Cortex of kidney (tissue), 1 donor: ENCODE measurements around the gene CDX2.
"Not testable (repeated sequence)": the region's sequence is repeated elsewhere in the genome, so short reads cannot be mapped to it uniquely, and the experiment has no call there.

Source experiments
- DNase-seq: peaks from one replicate; lab custom pipeline; 2025; lab: John Stamatoyannopoulos, UW

The CDX2 gene, protein sequence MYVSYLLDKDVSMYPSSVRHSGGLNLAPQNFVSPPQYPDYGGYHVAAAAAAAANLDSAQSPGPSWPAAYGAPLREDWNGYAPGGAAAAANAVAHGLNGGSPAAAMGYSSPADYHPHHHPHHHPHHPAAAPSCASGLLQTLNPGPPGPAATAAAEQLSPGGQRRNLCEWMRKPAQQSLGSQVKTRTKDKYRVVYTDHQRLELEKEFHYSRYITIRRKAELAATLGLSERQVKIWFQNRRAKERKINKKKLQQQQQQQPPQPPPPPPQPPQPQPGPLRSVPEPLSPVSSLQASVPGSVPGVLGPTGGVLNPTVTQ

DNA sequence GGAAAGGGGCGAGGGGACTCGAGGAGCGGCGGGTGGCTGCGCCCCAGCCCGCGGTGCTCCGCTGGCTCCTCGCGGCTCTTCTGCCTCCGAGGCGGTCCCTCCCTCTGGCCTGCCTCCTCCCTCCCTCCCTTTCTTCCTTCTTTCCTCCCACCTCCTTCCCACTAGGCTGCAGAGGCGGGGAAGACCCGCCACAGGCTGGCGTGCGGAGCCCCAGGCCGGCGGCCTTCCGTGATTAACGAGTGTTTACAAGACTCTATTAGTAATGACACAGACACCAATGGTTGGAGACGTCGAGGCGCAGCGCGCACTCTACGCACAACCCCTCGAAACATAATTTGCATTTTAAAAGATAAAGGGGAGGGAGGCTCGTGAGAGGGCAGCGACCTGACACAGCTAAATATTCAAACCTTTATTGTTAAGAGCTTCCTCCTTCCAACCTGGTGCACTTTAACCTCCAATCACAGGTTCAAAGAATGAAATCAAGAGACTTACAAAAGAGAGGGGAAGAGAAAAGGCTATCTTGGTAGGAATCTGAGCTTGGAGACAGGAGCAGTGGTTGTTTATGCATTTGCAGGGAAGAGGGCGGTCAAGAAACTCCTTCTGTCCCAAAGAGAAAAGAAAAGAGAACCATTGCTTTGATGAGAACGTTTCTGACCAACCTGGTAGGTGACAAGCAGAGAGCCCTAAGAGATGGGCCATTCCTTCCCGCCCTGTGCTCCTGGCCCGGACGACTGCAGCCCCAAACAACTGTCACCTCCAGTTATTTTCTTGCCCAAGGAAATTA, at the start of gene CDX2:
Gene CDX2, minus strand, starts transcription at position 234 of the 784 bp plus-strand sequence. CDS start 309 bp downstream, outside the sequence.
- no peak for DNase-seq

DNA sequence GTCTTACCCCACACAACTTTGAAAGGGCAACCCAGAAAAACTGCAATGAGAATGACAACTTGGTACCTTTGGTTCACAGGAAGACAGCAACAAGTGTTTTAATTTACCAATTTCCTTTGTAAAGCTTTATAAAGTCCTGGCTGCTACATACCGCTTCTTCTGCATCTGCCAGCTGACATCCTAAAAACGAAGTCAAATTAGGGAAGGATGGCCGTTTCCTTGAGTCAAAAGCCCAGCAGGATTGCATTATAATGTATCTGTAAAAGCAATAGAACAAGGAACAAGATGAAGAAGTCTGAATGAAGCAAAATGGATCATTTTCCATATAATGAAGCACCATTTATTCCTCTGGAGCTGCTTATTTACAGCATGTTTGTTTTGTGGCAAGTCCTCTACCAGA, 45.2 kb upstream of the CDX2 start:
- no peak for DNase-seq

DNA sequence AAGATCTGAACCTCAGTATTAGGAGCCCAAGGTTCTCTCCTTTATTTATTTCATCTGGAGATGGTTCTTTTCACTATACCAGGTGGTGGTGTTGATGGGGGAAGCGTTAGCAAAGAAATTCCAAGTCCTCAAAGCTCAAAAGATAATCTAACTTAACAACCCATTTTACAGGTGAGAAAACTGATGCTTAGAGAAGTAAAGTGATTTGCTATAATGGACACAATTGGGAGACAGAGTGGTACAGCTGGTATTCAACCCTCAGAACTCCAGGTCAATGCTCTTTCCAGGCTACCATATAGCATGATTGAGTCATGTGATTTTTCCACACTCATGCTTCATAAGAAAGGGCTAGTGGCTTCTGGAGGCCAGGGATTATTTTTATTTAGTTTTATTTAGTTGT, 44.4 kb upstream of the CDX2 start:
- DNase-seq: no peak

DNA sequence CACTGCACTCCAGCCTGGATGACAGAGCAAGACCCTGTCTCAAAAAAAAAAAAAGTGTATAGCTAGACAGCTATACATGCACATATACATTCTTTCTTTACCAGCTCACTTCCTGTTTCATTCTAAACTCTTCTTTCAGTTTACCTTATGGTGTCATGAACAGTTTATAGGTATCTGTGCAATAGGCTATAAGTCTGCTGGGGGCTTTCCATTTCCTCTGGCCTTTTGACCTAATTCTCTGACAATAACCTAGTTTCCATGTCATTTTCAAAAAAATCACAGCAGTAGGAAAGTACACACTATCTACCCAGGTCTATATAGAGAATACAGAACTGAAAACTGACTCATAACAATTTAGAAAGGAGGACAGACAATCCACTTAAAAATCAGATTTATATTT, 43.8 kb upstream of the CDX2 start:
- DNase-seq: no peak

DNA sequence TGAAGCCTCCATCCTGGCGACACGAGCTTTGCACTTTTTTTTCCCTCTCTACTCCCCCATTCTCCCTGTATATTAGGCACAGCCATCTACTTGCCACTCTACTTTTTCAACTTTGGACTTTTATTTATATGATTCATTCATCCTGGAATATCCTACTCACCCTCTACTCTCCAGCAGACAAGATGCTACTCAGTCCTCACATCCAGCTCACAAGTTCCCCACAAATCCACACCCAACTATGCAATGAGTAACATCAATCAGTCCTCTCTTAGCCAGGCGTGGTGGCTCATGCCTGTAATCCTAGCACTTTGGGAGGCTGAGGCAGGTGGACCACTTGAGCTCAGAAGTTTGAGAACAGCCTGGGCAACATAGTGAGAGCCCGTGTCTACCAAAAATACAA, 43.3 kb upstream of the CDX2 start:
- no peak for DNase-seq

DNA sequence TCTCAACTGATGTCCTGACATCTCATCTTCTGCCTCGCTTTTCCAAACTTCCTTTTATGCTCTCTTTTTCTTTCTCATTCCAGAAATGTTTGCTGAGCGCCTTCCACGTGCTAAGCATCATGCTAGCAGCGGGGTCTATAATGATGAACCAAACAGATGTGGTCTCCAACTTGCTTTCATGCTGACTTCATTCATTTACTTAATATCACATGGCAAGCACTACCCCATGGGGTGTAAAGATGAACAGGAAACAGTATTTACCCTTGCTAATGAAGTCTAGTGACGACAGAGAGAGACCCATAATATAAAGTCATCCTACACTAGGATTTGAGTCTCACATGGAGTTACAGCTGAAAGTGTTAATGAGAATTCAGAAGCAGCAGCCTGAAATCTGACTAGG, 40.9 kb upstream of the CDX2 start:
- DNase-seq: no peak

DNA sequence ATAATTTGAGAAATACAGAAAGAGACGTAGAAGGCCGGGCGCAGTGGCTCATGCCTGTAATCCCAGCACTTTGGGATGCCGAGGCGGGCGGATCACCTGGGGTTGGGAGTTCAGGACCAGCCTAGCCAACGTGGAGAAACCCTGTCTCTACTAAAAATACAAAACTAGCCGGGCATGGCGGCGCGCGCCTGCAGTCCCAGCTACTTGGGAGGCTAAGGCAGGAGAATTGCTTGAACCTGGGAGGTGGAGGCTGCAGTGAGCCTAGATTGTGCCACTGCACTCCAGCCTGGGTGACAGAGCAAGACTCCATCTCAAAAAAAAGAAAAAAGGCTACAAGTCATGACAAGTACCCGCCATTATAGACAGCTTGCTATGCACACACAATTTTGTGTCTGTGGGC, 35.9 kb upstream of the CDX2 start:
- not testable (repeated sequence) for DNase-seq

DNA sequence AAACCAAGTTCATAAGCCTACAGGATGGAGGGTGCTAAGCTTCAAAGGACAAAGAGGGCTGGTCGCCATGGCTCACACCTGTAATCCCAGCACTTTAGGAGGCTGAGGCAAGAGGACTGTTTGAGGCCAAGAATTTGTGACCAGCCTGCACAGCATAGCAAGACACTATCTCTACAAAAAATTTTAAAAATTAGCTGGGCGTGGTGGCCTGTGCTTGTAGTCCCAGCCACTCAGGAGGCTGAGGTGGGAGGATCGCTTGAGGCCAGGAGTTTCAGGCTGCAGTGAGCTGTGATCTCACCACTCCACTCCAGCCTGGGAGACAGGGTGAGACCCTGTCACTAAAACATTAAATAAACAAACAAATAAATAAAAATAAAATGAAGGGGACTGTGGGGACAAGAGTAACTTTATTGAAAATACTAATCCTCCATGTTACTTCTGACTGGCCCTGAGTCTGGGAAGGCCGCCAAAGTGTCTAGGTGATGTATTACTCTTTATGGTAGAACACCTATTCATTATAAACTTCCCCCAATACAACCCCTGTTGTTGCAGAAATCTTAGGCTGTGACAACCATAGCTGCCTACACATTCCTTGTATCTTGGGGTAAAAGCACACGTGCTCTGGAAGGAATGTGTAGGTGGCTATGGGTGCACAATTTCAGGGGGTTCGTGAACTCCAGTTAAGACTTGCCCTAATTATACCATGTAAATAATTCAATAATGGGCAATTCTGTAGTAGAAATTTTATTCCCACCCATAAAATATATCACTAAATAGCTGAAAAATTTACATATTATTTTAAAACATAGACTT, 34.0 kb upstream of the CDX2 start:
- no peak for DNase-seq

DNA sequence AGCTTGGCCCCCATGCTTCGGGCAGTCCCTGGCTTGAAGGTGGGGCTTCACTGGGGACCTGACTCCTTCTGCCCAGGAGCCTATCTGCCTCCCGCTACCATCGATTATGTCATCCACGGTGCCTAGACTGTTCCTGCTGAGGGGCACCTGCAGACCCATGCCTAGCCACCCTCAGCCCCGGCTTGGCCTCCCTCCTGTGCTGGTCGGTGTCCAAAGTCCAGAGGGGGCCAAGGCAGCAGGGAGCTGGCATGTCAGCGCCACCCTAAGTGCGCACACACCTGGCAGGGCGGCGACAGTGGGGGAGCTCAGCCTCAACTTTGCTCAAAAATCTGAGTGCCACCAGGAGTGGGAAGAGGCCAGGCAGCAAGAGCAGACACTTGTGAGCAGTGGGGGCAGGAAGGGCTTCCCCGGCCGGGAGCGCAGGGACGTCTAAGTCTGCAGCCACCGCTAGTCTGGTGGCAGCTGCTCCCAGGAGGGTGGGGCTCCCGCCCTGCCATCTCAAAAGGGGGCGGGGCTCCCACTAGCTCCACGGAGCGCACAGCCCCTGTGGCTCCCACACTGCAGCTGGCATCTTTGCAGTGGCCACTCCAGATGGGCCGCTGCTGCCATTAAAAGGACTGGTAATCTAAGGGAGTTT, 32.8 kb upstream of the CDX2 start:
- DNase-seq: no peak

DNA sequence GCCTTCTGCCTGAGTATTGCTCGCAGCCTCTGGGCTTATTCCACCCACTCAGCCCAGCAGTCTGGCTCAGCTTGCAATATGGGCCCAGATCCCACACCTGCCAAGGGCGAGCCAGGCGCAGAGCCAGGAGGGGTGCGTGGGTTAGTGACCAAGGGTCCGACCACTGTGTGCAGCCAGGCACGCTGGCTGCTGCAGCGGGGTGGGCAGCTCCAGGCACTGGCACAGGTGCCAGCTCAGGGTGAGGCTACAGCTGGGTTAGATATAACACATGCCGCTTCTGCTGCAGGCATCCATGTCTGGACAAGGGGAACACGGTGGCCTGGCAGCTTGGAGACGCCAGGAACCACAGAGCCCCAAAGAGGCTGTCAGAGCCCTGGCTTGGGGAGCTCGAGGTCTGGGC, 31.9 kb upstream of the CDX2 start:
- DNase-seq: no peak

DNA sequence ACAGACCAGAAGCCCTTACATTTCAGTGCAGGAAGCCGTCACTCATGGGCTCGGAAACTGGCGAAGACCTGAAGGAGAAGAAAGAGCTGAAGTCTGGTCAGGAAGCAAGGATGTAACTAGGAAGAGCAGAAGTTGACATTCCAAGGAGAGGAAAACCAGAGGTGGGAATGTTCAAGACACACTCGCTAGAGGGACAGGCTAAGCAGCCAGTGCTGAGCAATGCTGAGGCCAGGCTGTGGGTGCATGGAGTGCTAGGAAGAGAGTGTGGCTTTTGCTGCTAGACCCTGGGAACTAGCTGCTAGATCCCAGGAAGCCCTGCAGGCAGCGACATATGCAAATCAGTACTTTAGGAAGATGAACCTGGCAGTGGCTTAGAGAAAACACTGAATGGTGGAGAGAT, 31.5 kb upstream of the CDX2 start:
- DNase-seq: no peak

DNA sequence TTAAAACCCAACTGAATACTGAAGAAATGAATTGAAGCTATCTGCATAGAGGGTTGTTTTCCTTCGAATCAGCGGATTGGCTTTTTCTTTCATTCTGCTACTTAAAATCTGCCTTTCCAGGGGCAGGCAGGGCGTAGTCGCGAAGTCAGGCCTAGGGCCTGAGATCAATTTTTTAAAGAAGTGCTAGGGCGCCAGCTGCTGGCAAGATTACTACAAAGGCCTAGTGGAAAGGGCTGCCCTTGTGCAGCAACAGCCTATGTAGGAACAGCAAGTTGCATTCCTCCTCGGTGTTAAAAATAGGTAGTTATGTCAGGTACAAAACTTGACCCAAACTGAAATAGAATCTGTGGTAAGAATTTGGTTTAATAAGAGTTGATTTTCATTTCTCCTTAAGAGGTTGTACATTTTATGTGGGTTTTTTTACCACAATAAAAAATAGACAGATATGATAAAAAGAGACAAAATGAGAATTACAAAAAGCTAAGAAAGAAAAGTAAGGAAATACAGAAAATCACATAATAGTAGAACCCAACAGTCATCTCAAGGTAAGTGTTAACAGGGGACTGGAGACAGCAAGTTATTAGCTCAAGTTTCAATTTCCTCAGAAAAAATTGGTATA, 28.9 kb upstream of the CDX2 start:
- no peak for DNase-seq

DNA sequence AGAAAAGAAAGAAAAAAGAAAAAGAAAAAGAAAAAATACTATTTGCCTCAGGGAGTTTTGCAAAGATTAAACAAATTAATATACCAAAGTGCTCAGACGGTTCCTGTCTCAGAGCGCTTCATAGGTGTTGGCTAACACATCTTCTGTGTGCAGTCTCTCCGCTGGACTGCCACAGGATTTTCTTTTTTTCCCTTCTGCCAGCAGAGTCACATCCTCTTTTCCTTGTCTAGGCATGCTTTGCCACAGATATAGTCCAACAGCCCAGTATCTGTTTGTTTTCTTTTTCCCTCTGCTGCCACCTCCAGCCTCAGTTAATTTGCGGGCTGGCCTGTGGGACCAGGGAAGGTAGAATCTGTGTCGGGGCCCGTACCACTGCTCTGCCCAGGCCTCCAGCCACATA, 22.8 kb upstream of the CDX2 start:
- DNase-seq: no peak

DNA sequence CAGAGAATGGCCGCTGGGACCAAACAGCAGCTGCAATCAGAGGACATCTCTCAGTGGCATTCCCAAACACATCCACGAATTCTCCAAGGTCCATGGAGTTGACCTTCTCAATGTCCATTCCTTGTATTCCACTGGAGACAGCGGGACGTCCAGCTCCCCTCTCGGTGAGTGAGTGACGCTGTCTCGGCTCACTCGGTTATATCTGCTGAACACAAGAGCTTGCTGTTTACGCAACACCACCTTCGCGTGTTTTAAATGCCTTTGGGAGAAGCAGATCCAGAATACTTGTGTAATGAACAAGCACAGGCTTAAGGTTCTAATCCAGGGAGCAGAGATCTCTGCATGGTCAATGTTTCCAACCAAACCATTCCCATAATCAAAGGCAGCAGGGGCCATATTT, 19.4 kb upstream of the CDX2 start, which contains the start of gene URAD:
Gene URAD, minus strand, starts transcription at position 174 of the 400 bp plus-strand sequence. Its CDS starts 56 bp downstream, at position 118.
- no peak for DNase-seq

DNA sequence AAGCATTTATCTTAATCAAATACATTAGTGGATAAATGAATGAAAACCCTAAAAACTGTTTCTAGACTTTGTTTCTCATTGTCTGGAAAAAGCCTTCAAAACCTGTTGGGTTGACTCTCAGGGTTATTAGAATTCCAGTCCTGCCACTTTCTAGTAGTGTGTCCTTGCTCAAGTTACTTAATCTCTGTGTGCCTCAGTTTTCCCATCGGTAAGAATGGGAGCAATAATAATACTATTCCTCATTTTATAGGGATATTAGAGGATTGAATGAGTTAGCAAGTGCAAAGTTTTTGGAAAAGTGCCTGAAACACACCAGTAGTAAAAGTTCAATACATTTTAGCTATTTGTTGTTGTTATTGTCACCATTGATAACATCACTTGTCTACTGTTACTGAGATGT, 16.5 kb upstream of the CDX2 start:
- no peak for DNase-seq

DNA sequence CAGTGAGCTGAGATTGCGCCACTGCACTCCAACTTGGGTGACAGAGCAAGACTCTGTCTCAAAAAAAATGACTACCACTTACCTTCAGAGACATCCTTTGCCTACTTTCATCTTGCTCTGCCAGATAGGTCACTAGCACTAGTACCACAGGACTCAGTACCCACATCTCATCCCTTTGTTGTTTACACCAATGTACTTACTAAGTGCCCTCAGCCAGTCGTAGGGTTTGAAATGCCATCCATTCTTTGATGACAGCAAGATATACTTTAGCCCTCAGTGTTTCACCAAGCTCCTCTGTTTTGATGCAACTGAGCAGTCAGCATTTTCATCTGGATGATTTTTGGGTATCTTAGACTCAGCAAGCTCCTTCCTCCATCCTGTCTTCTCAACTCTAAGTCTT, 13.2 kb upstream of the CDX2 start:
- DNase-seq: no peak

DNA sequence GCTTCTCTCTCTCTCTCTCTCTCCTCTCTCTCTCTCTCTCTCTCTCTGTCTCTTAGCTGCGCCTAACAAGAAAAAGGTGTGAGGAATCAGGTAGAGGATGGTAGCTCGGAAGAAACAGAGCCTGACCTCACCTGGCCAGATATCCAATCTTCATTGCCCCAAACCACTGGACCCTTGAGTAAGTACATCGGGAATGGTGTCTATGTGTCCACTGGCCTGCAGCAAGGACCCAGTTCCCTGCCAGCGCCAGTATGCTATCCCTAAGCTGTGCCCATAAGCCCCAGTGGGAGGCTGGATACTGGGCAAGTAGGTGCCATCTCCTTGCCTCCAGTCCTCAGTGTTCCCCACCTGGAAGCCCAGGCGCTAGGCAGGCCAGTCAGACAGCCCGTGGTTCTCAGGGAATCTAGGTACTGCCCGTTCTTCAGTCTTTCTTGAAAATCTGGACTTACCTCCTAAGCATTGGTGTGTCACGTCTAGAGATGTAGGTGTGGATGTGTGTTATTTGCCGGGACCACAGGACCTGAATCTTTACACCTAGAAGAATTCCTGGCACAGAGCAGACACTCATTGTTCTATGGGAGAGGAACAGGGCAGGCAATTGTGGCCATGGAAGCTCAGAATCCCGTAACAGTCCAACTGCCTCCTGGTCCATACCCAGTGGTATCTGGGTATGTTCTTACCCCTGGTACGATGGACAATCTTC, 12.0 kb upstream of the CDX2 start:
- no peak for DNase-seq

DNA sequence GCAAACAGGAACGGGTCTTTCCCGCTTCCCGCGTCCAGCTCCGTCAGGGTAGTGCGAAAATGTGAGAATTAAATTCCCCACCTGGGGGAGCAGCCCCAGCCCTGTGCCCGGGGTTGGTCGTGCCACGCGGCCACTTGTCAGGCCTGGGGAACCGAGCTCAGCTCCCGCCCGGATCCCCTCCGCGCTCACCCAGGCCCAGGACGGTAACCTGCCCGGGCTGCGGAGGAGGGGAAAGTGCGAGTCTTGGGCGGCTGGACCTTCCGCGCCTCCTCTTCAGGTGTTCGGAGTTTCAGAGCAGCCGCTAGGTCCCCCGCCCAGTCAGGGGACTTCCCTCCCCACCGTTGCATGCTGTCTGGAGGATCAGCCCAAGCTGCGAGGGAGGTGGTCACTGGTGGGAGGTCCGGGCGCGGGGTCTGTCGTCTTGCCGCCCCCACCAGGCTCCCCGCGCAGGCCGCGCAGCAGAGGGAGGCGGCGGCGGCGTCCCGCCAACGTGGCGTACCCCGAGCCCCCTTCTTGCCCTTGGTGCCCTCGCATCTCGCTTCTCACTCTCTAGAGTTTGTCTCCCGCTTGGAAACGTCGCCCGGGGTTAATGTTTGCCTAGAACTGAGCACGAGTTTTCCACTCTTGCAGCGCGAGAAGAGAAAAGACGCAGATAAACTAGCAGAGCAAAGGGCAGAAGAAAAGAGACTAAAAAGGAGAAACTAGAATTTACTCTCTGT, 11.3 kb upstream of the CDX2 start:
- no peak for DNase-seq

DNA sequence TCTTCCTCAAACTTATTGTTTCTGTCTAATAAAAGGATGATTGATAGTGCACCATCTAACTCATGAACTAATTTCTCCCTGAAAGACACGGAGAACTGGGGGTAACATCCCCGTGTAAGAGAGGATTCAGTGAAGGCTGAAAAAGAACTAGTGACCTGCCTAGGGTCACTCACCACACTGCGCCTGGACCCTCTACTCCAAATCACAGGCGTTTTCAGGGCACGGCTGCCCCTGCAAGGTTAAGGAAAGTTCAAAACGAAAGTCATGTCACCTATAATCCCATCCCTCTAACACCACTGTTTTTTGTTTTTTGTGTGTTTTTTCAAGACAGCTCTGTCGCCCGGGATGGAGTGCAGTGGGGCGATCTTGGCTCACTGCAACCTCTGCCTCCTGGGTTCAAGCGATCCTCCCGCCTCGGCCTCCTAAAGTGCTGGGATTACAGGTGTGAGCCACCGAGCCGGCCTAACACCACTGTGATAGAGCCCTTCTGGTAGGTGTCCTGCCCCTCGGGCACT, 10.7 kb upstream of the CDX2 start:
- no peak for DNase-seq

DNA sequence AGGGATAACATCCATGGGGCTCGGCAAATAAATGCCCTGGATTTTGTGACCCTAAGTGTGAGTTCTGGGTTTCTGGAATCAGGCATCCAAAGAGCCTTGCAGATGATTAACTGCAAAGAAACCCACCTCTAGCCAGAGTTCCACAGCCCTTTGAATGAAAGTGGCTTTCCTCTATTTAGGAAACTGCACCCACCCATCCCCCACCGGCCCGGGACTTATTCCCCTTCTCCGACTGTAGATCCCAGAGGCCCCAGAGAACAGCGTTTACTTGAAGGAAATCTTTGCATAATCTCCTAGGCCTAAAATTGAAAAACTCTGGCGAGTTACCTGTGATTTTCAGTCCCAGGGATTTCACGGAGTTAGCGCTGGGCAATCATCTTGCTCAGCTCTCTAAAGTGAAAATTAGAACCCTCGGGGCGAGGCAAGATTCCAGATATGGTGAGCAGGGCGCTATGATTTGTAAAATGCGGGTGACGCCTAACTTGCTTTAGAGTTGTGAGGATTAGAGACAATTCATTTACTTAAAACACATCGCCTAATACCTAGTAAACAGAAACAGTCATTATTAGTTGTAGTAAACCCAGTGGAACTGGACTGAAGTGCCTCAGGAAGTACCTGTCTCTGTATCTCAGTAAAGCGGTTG, 10.0 kb upstream of the CDX2 start:
- no peak for DNase-seq
